ENCODE data around the gene MYCN. TPM values are rescaled to one million over a fixed set of nuclear protein-coding genes. Genes with fewer than 3 reads are reported as not detected.
"Not testable (repeated sequence)": the region's sequence is repeated elsewhere in the genome, so short reads cannot be mapped to it uniquely, and the experiment has no call there.

Gene MYCN
- total and polyA plus RNA-seq, 2 donors (not counting 1 experiment from before 2014, with no cell fraction given): not detected

- Histone ChIP-seq H3K4me1 (ENCODE audit: control insufficient read depth, extremely low read depth, insufficient read depth, low read length) (no peaks in the 10 kb centered on the region), H3K27me3 (ENCODE audit: control insufficient read depth, insufficient read depth, low read length) (no peaks in the 10 kb centered on the region), H3K9me3 (ENCODE audit: control insufficient read depth, insufficient read depth, low read depth, low read length) (no peaks in the 10 kb centered on the region), H3K79me2 (ENCODE audit: control insufficient read depth, insufficient read depth, low read length) (no peaks in the 10 kb centered on the region), H3K4me2 (ENCODE audit: extremely low read depth, insufficient read depth, low read length) (no peak overlapping the region), H3K4me3 (replicated peaks in 1 of 4; ENCODE audit: control extremely low read depth in 1 of 4, insufficient read depth in 1 of 4, low read depth in 3 of 4, low read length in 4 of 4) (no peak overlapping the region), H3K27ac (ENCODE audit: insufficient read depth, low read length) (no peak overlapping the region), H2AFZ (ENCODE audit: low read length) (no peak overlapping the region), H3K9ac (ENCODE audit: insufficient read depth, low read length) (no peak overlapping the region), H3K36me3 (ENCODE audit: control insufficient read depth, insufficient read depth, low read length) (no peaks in the 10 kb centered on the region), H4K20me1 (ENCODE audit: control insufficient read depth, extremely low read depth, insufficient read depth, low read length) (no peaks in the 10 kb centered on the region)
- DNase-seq (ENCODE audit: low read depth in 2 of 2): no peak
- no peak for TF ChIP-seq EZH2 (IDR thresholded peaks at IDR 0.05; ENCODE audit: low read length, missing control alignments)
- TF ChIP-seq, protein P1, sequence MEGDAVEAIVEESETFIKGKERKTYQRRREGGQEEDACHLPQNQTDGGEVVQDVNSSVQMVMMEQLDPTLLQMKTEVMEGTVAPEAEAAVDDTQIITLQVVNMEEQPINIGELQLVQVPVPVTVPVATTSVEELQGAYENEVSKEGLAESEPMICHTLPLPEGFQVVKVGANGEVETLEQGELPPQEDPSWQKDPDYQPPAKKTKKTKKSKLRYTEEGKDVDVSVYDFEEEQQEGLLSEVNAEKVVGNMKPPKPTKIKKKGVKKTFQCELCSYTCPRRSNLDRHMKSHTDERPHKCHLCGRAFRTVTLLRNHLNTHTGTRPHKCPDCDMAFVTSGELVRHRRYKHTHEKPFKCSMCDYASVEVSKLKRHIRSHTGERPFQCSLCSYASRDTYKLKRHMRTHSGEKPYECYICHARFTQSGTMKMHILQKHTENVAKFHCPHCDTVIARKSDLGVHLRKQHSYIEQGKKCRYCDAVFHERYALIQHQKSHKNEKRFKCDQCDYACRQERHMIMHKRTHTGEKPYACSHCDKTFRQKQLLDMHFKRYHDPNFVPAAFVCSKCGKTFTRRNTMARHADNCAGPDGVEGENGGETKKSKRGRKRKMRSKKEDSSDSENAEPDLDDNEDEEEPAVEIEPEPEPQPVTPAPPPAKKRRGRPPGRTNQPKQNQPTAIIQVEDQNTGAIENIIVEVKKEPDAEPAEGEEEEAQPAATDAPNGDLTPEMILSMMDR (conservative IDR thresholded peaks at IDR 0.05 in 1 of 2, IDR thresholded peaks at IDR 0.05 in 1 of 2; ENCODE audit: low read depth in 1 of 2, low read length in 2 of 2): no peak
Measured at GRCh38 chr2:15957881-15958713, 17.7 kb downstream of the MYCN start.

DNA sequence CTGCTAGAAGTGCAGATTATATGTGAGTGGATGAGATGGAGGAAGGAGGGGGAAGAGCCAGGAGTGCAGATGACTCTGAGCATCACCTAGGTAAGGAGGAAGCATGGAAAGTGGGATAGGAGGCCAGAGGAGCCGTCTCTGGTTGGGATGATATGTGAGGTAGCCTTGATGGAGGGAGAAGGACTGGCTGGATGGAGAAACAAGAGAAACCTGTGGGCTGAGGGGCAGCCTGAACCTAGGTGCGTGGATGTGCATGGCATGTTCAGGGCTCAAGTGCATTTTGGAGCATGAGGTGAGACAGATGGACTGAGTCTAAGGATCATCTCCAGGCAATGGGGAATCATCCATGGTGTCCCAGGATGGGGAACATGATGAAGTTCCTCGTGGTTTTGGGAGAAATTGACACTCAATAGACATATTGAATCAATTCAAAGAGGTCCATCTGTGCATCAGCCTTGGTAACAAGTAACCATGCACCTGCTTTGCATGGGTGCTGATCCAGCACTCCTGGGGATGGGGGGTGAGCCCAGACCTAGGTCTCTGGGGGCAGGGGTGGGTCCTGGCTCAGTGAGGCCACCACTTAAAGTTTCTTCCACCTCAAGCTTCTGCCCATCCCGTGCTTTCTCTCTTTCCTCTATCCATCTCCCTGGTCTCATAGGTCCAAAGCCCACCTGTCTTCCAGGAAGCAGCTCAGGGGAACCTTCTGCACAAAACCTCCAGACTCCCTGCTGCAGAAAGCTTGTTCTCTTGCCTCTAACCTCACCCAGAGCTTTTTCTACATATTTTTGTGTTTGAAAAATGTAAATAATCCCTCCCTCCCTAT, 19.2 kb downstream of the MYCN start:
- Histone ChIP-seq H3K4me2 (ENCODE audit: extremely low read depth, insufficient read depth, low read length) (no peak overlapping the region), H2AFZ (ENCODE audit: low read length) (no peak overlapping the region), H3K4me1 (ENCODE audit: control insufficient read depth, extremely low read depth, insufficient read depth, low read length) (no peaks in the 10 kb centered on the region), H3K79me2 (ENCODE audit: control insufficient read depth, insufficient read depth, low read length) (no peaks in the 10 kb centered on the region), H3K36me3 (ENCODE audit: control insufficient read depth, insufficient read depth, low read length) (no peaks in the 10 kb centered on the region), H3K27ac (ENCODE audit: insufficient read depth, low read length) (no peak overlapping the region), H3K27me3 (ENCODE audit: control insufficient read depth, insufficient read depth, low read length) (no peaks in the 10 kb centered on the region), H3K9ac (ENCODE audit: insufficient read depth, low read length) (no peak overlapping the region), H3K4me3 (replicated peaks in 1 of 4; ENCODE audit: control extremely low read depth in 1 of 4, insufficient read depth in 1 of 4, low read depth in 3 of 4, low read length in 4 of 4) (no peak overlapping the region), H3K9me3 (ENCODE audit: control insufficient read depth, insufficient read depth, low read depth, low read length) (no peaks in the 10 kb centered on the region), H4K20me1 (ENCODE audit: control insufficient read depth, extremely low read depth, insufficient read depth, low read length) (no peaks in the 10 kb centered on the region)
- DNase-seq (ENCODE audit: low read depth in 2 of 2): no peak
- TF ChIP-seq EZH2 (IDR thresholded peaks at IDR 0.05; ENCODE audit: low read length, missing control alignments): no peak
- TF ChIP-seq, protein P1 (conservative IDR thresholded peaks at IDR 0.05 in 1 of 2, IDR thresholded peaks at IDR 0.05 in 1 of 2; ENCODE audit: low read depth in 1 of 2, low read length in 2 of 2): no peak

DNA sequence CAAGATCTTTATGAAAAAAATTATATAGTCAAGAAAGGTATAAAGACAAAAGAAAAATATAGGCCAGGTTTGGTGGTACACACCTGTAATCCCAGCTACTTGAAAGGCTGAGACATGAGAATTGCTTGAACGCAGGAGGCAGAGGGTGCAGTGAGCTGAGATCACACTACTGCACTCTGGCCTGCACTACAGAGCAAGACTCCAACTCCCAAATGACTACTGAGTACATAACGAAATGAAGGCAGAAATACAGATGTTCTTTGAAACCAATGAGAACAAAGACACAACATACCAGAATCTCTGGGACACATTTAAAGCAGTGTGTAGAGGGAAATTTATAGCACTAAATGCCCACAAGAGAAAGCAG, 19.8 kb downstream of the MYCN start:
- not testable (repeated sequence) for H3K4me1 ChIP-seq (ENCODE audit: control insufficient read depth, extremely low read depth, insufficient read depth, low read length); H2AFZ ChIP-seq (ENCODE audit: low read length); DNase-seq (ENCODE audit: low read depth in 2 of 2); H3K27me3 ChIP-seq (ENCODE audit: control insufficient read depth, insufficient read depth, low read length); H3K36me3 ChIP-seq (ENCODE audit: control insufficient read depth, insufficient read depth, low read length); H3K9ac ChIP-seq (ENCODE audit: insufficient read depth, low read length); H3K4me2 ChIP-seq (ENCODE audit: extremely low read depth, insufficient read depth, low read length); H3K79me2 ChIP-seq (ENCODE audit: control insufficient read depth, insufficient read depth, low read length); H3K27ac ChIP-seq (ENCODE audit: insufficient read depth, low read length); H3K9me3 ChIP-seq (ENCODE audit: control insufficient read depth, insufficient read depth, low read depth, low read length); H4K20me1 ChIP-seq (ENCODE audit: control insufficient read depth, extremely low read depth, insufficient read depth, low read length); H3K4me3 ChIP-seq (replicated peaks in 1 of 4; ENCODE audit: control extremely low read depth in 1 of 4, insufficient read depth in 1 of 4, low read depth in 3 of 4, low read length in 4 of 4)

GRCh38 chr2:15963109-15963976, 23.0 kb downstream of the MYCN start:
- H3K36me3 ChIP-seq (ENCODE audit: control insufficient read depth, insufficient read depth, low read length); H3K4me3 ChIP-seq (replicated peaks in 1 of 4; ENCODE audit: control extremely low read depth in 1 of 4, insufficient read depth in 1 of 4, low read depth in 3 of 4, low read length in 4 of 4); H3K27me3 ChIP-seq (ENCODE audit: control insufficient read depth, insufficient read depth, low read length); H3K4me2 ChIP-seq (ENCODE audit: extremely low read depth, insufficient read depth, low read length); H3K4me1 ChIP-seq (ENCODE audit: control insufficient read depth, extremely low read depth, insufficient read depth, low read length); H3K9ac ChIP-seq (ENCODE audit: insufficient read depth, low read length); H3K79me2 ChIP-seq (ENCODE audit: control insufficient read depth, insufficient read depth, low read length); H2AFZ ChIP-seq (ENCODE audit: low read length); DNase-seq (ENCODE audit: low read depth in 2 of 2); H3K27ac ChIP-seq (ENCODE audit: insufficient read depth, low read length); H4K20me1 ChIP-seq (ENCODE audit: control insufficient read depth, extremely low read depth, insufficient read depth, low read length); H3K9me3 ChIP-seq (ENCODE audit: control insufficient read depth, insufficient read depth, low read depth, low read length): not testable (repeated sequence)

Data from fibroblast of lung (primary cell).